GM18951 (cell line): ENCODE data around the gene PRICKLE4.

Source experiments
- POLR2A ChIP-seq: IDR thresholded peaks from 4 replicates; pipeline ENCODE4 v1.6.1; 2011; ENCODE audit warnings: mild to moderate bottlenecking; ENCODE audit not compliant: insufficient read length, insufficient read depth; ENCODE audit errors: extremely low read depth
- in situ Hi-C: fragments of 300-500 bp; cut with MboI; formaldehyde crosslinking; loops from one replicate; pipeline ENCODE4 v1.12.0; 2022; ENCODE audit warnings: low sequenced_read_pairs, mixed read lengths, inconsistent platforms; ENCODE audit not compliant: unreplicated experiment

PRICKLE4 gene

GRCh38 chr6:41771058-41771983 lies 9.3 kb upstream of the PRICKLE4 start:
- no peak for TF ChIP-seq POLR2A
- in situ Hi-C loops = no loop called here

GRCh38 chr6:41774841-41775240 lies 5.7 kb upstream of the PRICKLE4 start:
- in situ Hi-C loops = no loop called here
- no peak for TF ChIP-seq POLR2A

- no peak for TF ChIP-seq POLR2A
- in situ Hi-C loops = no loop called here
Measured at GRCh38 chr6:41775293-41775882, 5.2 kb upstream of the PRICKLE4 start.

- TF ChIP-seq POLR2A = no peak
- in situ Hi-C loops = no loop called here
Measured at GRCh38 chr6:41777551-41778285, 2.9 kb upstream of the PRICKLE4 start.

GRCh38 chr6:41778895-41779294 lies 1.7 kb upstream of the PRICKLE4 start:
- no peak for TF ChIP-seq POLR2A
- in situ Hi-C loops = no loop called here

- in situ Hi-C loops = no loop called here
Measured at GRCh38 chr6:41779336-41779735, 1.2 kb upstream of the PRICKLE4 start.

GRCh38 chr6:41779788-41780550 lies 613 bp upstream of the PRICKLE4 start, which contains the start of gene FRS3:
FRS3 (minus strand) TSS chr6:41779900; CDS start chr6:41776987, 2,913 bp downstream.
- in situ Hi-C loops = no loop called here

More at GRCh38 chr6:41779336-41779735, 1.2 kb upstream of the PRICKLE4 start:
- no peak for TF ChIP-seq POLR2A

GRCh38 chr6:41781366-41781730 lies 766 bp downstream of the PRICKLE4 start:
- no peak for TF ChIP-seq POLR2A
- in situ Hi-C loops = no loop called here

More at GRCh38 chr6:41779788-41780550, 613 bp upstream of the PRICKLE4 start, which contains the start of gene FRS3:
- peak; percentile 64 for TF ChIP-seq POLR2A

- in situ Hi-C loops = no loop called here
Measured at GRCh38 chr6:41783106-41783780, 2.7 kb downstream of the PRICKLE4 start.

GRCh38 chr6:41784581-41785171 lies 4.1 kb downstream of the PRICKLE4 start:
- in situ Hi-C loops = no loop called here
- no peak for TF ChIP-seq POLR2A

More at GRCh38 chr6:41783106-41783780, 2.7 kb downstream of the PRICKLE4 start:
- no peak for TF ChIP-seq POLR2A

GRCh38 chr6:41785254-41785653 lies 4.7 kb downstream of the PRICKLE4 start:
- TF ChIP-seq POLR2A = no peak
- in situ Hi-C loops = no loop called here
